ENCODE measurements around the gene TLCD5. TPM values are rescaled to one million over a fixed set of nuclear protein-coding genes. Genes with fewer than 3 reads are reported as not detected.
A peak's percentile ranks its signal among the peaks of the same experiment; 100 is the strongest.

TLCD5 gene
- total RNA-seq = 1 to 10 TPM; 3.7 to 6.3 (median 4.4) TPM

DNA sequence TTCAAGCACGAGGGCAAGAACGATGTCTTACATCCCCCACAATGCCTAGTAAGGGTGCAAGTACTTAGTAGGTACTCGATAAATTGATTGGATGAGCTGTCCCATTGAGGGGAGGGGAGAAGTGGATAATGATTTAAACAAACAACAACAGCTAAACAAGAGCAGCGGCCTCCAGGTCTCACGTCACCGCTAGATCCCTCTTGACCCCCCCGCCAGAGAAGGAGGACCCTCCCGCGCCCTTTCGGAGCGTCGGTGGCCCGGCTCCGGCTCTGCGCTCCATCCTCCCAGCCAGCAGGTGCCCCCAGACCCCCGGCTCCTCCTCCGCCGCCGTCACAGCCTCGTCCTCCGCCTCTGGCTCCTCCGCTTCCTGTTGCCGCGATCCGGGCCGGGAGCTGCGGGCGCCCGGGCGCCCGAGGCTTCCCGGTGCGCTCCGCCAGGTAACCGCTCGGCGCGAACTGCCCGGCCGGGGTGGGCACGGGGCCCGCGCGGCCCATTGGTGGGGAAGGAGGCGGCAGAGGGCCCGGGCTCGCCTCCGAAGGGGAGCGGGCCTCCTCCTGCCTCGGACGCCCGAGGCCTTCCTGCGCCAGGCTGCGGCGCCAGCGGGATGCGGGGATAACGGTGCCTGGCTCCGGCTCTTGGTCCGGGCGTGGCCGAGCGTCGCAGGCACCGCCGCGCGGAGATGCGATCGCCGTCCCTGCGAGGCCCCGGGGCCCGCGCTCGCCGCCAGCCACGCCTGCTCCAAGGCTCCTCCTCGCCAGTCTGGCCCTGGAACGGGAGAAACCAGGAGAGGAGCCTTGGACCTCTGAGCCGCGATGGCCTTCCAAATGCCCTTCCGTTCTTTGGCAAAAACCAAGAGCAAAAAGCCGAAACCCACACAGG is at the start of gene TLCD5:
Gene TLCD5 (plus strand): TSS at position 368 of the 879 bp plus-strand sequence. CDS start 2,143 bp downstream, outside the sequence.
- Histone ChIP-seq H3K27ac (replicated peaks in 1 of 4) (peak within 1 kb of the TSS; percentile 91 to 98 (median 92)), H3K4me3 (peak within 1 kb of the TSS; percentile 70 to 91 (median 76)), H3K36me3 (peaks cover 0 to 10% (median 5%) of the 10 kb centered on the region in 4 donors), H3K9me3 (no peaks in the 10 kb centered on the region), H3K27me3 (no peaks in the 10 kb centered on the region), H3K4me1 (peaks cover 20 to 32% (median 29%) of the 10 kb centered on the region in 4 donors)
- WGBS = 3% methylated on average over 9 of the region's 84 CpGs
- intact Hi-C loops (cut with DNase I) = no loop called here
- TF ChIP-seq, protein P1, sequence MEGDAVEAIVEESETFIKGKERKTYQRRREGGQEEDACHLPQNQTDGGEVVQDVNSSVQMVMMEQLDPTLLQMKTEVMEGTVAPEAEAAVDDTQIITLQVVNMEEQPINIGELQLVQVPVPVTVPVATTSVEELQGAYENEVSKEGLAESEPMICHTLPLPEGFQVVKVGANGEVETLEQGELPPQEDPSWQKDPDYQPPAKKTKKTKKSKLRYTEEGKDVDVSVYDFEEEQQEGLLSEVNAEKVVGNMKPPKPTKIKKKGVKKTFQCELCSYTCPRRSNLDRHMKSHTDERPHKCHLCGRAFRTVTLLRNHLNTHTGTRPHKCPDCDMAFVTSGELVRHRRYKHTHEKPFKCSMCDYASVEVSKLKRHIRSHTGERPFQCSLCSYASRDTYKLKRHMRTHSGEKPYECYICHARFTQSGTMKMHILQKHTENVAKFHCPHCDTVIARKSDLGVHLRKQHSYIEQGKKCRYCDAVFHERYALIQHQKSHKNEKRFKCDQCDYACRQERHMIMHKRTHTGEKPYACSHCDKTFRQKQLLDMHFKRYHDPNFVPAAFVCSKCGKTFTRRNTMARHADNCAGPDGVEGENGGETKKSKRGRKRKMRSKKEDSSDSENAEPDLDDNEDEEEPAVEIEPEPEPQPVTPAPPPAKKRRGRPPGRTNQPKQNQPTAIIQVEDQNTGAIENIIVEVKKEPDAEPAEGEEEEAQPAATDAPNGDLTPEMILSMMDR (IDR thresholded peaks at IDR 0.05) = peak in 2 of 3 experiments; percentile 11 to 14
- TF ChIP-seq EP300 (IDR thresholded peaks at IDR 0.05) = no peak
- TF ChIP-seq POLR2AphosphoS5 (IDR thresholded peaks at IDR 0.05) = peak in 1 of 2 donors; percentile 65
- peak; percentile 19 for TF ChIP-seq POLR2A (IDR thresholded peaks at IDR 0.05; ENCODE audit: low read depth)
- no peak for DNase-seq (ENCODE audit: extremely low spot score)

DNA sequence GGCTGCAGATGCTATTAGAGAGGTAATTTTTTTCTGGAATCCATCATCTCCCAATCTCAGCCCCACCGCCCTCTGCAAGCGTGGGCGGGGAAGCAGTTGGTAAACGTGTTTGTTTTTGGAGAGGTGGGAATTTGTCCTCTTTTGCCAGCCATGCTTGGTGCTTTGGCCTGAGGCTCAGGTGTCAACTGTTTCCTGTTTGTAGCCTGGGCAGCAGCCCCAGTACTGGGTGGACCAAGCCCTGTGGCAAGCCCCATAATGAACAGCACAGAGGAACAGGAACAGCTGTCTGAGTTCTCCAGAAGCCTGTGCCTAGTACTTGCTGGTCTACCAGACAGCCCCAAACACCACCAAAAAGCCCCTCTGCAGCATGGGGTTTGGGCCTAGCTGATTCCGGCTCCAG is 45.6 kb upstream of the TLCD5 start:
- Histone ChIP-seq H3K4me3 (no peak overlapping the region), H3K4me1 (no peaks in the 10 kb centered on the region), H3K36me3 (no peaks in the 10 kb centered on the region), H3K9me3 (no peaks in the 10 kb centered on the region), H3K27me3 (no peaks in the 10 kb centered on the region), H3K27ac (replicated peaks in 1 of 4) (no peak overlapping the region)
- no peak for DNase-seq (ENCODE audit: extremely low spot score)
- intact Hi-C loops (cut with DNase I) = no loop called here
- TF ChIP-seq EP300 (IDR thresholded peaks at IDR 0.05) (no peak), POLR2A (IDR thresholded peaks at IDR 0.05; ENCODE audit: low read depth) (no peak), POLR2AphosphoS5 (IDR thresholded peaks at IDR 0.05) (no peak)
- TF ChIP-seq, protein P1 (IDR thresholded peaks at IDR 0.05) = no peak
- 89% methylated on average over 5 of the region's 5 CpGs for WGBS

DNA sequence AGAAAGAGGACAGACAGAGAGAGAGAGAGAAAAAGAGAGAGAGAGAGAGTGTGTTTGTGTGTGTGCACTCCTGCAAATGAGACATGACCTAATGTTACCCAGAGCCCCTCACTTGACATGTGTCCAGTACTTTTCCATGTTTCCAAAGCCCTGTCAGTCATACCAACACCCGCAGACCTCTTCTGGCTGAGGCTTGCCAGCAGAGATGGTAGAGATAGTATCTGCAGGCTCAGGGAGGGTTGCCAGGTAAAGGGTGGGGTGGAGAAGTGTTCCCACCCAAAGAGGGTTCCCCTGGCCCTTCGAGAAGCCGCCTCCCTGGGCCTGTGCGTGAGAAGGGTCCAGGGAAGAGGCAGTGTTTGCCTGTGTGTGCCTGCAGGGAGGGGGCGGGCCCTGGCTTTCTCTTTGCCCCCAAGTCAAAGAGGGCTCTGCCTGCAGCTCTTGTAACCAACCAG is 44.5 kb upstream of the TLCD5 start:
- intact Hi-C loops (cut with DNase I) = no loop called here
- Histone ChIP-seq H3K4me3 (no peak overlapping the region), H3K27ac (replicated peaks in 1 of 4) (no peak overlapping the region), H3K36me3 (no peaks in the 10 kb centered on the region), H3K27me3 (no peaks in the 10 kb centered on the region), H3K9me3 (no peaks in the 10 kb centered on the region), H3K4me1 (no peaks in the 10 kb centered on the region)
- 70% methylated on average over 5 of the region's 5 CpGs for WGBS
- DNase-seq (ENCODE audit: extremely low spot score) = no peak
- no peak for TF ChIP-seq EP300 (IDR thresholded peaks at IDR 0.05)
- no peak for TF ChIP-seq POLR2AphosphoS5 (IDR thresholded peaks at IDR 0.05)
- TF ChIP-seq POLR2A (IDR thresholded peaks at IDR 0.05; ENCODE audit: low read depth) = no peak
- TF ChIP-seq, protein P1 (IDR thresholded peaks at IDR 0.05) = no peak

DNA sequence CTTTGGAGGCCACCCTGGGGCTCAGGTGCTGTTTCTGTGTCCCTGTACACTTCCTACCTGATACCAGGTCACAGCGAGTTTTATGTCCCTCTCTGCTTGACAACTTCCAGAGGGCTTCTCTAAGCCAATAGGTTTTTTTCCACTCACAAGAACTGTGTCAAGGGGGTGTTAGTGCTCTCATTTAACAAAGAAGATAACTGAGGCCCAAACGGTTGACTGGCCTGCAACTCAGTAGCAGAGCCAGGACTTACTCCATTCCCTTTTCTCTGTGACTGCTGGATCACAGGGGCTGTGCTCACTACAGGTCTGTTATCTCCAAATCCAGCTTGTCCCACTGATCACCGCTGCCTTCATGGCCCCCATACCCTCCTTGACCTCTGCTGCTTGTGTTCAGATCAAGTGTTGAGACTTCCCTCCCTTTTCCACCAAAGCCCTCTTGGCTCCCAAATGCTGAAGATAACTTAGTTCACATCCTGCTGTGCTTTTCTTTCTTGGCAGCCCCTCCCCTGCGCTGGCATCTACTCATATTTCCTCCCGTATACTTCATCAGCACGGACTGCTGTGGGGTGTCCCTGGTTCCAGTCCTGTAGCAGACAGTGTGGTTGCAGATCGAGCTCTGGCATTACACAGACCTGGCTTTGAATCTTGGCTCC is 43.8 kb upstream of the TLCD5 start:
- no peak for DNase-seq (ENCODE audit: extremely low spot score)
- TF ChIP-seq POLR2AphosphoS5 (IDR thresholded peaks at IDR 0.05) = no peak
- TF ChIP-seq, protein P1 (IDR thresholded peaks at IDR 0.05) = no peak
- 70% methylated on average over 7 of the region's 7 CpGs for whole genome bisulfite sequencing
- intact Hi-C loops (cut with DNase I) = no loop called here
- no peaks in the 10 kb centered on the region for H3K4me1 ChIP-seq
- no peaks in the 10 kb centered on the region for H3K27me3 ChIP-seq
- H3K9me3 ChIP-seq = no peaks in the 10 kb centered on the region
- no peak overlapping the region for H3K4me3 ChIP-seq
- no peak overlapping the region for H3K27ac ChIP-seq (replicated peaks in 1 of 4)
- H3K36me3 ChIP-seq = no peaks in the 10 kb centered on the region

All from esophagus muscularis mucosa (tissue), 4 donors.